Measurements from ENCODE around the gene ADCY5.
"Not testable (repeated sequence)": the region's sequence is repeated elsewhere in the genome, so short reads cannot be mapped to it uniquely, and the experiment has no call there.

The ADCY5 gene

DNA sequence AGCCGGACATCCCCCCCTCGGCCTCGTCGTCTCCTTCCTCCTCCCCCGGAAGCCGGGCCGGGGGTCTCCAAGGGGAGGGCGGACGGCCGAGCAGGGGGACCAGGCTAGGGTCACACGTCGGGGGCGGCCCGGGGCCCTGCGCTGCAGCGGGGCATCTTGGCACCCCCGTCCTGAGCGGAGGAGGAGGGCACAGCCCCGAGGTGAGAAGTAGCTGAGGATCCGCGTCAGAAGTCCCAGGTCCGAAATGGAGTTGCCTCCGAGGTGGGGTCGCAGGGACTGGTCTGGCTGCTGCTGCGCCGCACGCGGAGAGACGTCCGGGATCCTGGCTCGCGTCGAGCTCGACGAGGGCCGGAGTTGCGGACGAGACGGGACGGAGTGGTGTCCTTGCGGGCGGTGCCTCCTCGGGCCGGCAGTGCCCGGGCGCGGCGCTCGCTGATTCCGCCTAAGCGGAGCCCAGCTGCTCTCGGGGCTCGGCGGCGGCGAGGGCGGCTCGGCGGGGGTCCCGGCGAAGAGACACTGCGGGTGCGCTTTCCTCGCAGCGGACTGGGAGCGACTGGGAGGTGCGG lies at the start of gene ADCY5:
Gene ADCY5 (minus strand): TSS at position 555 of the 566 bp plus-strand sequence. CDS start 545 bp downstream, at position 10.
- no peak for DNase-seq (ENCODE audit: low read depth)

DNA sequence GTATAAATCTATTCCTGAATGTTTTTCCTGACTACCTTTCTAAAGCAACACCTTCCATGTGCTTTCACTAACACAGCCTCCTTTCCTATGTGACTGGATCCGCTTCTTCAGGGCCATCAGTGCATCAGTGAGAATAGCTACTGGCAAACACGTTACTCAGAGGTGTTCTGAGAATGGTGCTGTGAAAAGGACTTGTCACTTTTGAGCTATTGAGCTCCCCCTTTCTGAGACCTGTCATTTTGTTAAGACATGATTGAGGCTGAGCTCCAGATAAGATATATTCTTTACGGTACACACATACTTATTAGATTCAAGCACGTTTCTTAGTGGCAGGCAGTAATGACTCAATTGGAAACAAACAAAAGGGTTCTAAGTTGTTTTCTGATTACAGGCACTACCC lies 45.0 kb upstream of the ADCY5 start:
- DNase-seq (ENCODE audit: low read depth), result no peak

DNA sequence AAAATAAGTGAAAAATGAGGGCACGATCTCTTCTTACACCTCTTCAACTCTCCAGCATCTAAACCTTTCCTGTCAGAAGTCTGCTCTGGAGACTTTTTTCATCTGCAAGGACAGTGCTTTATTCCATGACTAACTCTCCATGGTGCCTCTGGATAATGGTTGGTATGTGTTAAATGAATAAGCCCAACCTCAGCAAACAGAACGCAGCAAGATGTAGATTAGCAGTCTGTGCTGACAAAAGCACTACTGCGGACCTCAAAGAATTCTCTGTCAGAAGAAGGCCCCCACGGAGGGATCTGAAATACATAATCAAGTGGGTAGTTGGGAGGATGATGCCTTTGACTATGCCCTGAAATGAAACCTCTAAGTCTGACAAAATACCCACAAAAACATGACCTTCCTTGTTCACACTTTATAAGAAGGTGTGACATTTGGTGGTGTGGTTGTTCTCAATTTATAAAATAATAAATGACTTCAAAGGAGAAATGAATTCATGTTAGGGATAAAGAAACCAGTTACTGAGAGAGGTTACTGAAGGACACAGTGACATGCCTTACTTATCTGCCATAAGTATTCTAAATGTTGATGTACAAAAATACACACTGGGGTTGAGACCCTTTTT lies 43.2 kb upstream of the ADCY5 start:
- no peak for DNase-seq (ENCODE audit: low read depth)

DNA sequence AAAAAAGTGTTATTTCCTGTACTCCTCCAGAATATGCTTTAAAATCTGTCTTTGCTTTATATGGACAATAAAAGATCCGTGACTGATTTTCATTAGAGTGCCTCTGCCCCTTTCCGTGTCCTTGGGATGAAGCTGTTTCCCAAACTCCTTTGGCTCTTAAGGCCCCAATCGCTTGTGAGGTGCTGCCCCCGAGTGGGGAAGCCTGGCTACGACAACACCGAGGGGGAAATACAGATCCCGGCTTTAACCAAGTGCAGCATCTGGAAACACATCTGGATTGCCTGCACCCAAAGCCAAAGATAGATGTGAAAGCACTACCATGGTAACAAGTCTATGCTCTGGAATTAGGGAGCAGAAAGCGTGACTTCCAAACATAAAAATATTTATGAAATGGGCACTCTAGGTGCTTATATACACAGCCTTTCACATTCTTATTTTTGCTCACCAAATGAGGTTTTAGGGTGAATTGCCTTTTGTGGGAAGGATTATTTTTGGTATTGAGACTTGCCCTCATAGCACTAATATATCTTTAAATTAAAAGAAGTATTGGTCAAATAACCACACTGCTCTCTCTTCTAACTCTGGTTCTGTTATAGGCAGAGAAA lies 40.6 kb upstream of the ADCY5 start:
- DNase-seq (ENCODE audit: low read depth), result peak; percentile 10

DNA sequence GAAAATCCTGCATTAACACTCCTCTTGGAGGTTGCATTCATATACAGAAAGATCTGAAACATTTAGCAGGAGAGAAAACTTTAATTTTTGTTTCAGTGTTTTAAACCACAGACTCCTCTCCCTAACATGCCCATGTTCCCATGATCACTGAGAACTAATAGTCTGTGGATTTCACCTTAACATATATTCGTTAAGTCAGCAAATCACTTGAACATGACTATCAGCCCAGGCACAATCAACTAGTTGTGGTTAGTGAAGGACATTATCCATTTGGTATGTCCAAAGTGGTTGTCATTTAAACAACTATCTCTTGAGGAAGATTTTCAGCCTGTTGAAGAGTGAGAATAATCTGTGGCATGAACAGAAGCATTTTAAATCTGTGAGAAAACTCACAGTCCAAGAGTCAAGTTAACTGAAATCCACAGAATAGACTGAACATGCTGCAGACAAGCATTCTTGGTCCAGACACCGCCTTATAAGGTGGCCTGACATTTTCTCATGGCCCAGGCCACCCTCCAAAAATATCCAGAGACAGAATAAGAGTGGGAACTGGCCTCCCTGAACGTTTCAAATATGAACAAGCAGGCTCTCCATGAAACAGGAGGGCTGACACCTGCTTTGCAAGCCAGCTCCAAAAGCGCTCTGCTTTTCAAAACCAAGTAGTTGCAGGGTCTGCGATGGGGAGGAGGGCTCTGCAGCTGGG lies 39.9 kb upstream of the ADCY5 start:
- DNase-seq (ENCODE audit: low read depth), result no peak

DNA sequence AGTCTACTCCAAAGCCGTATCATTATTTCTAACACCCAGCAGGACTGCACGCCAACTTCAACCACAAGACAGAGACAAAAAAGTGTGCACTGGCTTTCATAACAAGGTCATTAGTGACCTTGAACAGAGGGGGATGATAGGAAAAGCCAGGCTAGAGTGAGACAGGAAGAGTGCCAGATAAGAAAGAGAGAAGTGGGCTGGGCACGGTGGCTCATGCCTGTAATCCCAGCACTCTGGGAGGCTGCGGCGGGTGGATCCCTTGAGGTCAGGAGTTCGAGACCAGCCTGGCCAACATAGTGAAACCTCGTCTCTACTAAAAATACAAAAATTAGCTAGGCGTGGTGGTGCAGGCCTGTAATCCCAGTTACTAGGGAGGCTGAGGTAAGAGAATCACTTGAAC lies 38.2 kb upstream of the ADCY5 start:
- DNase-seq (ENCODE audit: low read depth), result not testable (repeated sequence)

DNA sequence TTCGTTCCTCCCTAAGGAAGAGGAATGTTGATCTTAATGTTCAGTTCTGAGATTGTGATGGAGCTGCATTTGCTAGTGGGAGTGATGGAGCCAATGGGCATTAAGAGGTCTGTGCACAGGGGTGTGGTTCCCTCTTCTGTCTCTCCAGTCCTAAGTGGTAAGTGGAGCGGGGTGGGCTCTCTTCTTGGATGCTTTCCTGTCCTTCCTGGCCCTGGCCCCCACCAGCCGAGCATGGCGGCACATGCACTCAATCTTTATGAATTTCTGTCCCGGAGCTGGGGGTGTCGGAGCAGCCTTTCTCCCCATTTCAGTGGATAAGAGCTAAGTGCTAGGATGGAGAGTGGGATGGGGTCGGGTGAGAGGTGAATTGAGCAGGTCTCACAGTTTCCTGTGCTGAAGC lies 37.6 kb upstream of the ADCY5 start:
- DNase-seq (ENCODE audit: low read depth), result no peak

DNA sequence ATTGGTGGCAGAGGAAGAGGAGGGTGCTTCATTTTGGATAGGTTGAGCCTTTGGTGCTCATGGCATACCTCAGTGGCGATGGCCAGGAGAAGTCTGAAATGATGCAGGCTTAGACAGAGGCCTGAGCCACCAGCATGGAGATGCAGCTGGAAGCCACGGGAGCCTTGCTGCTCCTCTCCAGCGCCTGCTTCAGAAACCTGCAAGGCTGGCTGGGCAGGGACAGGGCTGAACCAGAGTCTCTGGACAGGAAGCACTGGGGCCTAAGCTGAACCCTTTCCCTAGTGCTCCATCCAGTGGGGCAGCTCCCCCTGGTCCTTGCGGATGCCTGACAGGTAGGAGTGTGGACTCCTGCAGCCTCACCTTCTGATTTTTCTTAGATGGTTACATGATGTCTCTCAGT lies 36.7 kb upstream of the ADCY5 start:
- no peak for DNase-seq (ENCODE audit: low read depth)

DNA sequence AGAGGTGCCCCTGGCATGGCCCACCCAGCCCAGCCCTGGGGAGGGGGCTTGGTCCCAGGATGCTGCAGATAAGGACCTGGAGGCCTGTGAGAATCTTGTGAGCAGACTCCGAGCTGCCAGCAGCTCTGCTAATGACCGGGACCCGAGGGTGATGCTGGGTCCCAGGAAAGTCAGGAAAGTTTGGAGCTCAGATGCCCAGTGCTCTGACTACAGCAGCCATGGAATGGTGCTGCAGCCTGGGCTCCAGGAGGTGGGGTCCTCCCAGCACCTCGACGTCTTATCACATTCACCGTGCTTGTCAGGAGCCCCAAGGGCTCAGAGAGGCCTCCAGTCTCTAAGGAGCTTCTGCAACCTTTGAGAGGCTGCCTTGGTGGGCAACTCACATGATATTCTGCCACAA lies 34.3 kb upstream of the ADCY5 start:
- no peak for DNase-seq (ENCODE audit: low read depth)

DNA sequence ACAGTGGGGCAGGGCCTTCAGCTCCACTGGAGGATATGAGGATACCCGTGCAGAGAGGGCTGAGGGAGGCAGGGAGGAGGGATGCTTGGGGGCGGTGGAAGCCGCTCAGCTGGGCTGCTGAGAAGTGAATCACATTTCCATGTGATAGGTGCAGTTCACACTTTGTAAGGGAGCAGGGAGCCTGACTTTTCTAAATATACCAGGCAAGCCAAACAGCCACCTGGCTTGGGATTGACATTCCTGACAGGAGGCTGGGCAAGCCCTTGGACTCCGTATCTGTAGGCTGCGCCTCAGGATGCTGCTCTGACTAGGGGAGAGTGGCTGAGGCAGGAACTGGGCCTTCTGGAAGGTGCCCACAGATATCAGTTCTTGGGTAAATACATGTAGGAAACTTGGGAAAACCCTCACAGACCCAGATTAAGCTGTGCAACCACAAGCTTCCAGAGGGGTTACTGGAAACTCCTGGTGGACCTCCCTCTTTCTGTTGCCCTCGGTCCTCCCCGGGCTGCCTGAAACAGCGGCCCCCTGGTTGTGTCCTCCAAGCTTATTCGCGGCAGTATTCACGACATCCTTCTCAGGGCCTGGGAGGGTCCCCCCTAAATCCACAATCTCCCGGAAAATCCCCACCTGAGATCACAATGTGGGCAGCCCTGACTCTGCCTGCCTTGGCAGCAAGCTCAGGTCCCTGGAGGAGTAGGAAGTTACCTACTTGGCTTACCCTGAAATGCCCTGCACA lies 33.0 kb upstream of the ADCY5 start:
- DNase-seq (ENCODE audit: low read depth), result no peak

DNA sequence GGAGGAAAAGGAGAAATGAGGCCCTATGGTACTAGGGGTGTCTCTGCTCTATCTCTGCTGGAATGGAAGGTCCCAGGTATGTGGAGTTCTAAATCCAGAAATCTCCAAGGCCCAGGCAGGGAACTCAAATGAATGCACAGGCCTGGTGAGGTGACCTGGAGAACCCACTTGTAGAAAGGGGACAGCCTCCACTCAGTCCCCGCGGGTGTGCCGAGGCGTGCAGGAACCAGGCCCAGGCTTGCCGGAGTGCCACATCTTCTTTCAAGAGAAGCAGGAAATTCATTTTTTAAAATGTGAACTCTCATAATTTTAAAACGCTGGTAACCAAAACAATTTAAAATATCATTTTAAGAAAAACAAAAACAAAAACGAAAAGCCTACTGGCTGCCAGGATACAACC lies 32.2 kb upstream of the ADCY5 start:
- no peak for DNase-seq (ENCODE audit: low read depth)

DNA sequence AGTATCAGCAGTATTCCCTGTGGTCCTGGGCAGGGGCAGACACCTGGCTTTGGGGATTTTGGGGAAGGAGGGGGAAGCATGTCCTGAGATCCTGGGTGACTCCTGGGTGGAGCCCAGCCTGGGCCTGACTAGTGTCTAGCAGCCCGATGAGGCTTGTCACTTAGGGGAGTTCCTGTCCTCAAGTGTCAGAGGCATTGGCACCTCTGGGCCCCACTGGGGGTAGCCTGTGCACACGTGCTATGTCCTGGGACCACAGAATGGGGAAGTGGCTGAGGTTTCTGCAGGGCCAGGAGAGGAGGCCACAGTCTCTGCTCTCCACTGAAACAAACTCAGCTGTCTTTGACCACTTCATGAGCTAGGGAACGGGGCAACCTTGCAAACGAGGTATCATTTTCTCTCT lies 31.5 kb upstream of the ADCY5 start:
- DNase-seq (ENCODE audit: low read depth), result no peak

DNA sequence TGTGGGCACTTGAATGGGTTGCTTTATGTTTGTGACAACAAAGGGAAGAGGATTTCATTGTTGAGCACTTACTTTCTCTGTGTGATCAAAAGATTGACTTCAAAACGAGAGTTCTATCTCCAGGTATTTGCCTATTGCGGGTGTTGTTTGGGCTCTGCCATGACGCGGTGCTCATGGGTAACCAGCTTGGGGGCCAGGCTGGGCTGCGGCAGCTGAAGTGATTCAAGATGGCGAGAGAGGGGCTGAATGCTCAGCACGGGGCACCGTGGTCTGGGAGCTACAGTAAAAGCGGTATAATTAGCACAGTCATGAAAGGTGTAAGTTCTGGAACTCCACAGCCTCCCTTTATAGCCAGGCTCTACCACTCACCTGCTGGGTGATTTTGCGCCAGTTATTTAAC lies 31.0 kb upstream of the ADCY5 start:
- DNase-seq (ENCODE audit: low read depth), result no peak

DNA sequence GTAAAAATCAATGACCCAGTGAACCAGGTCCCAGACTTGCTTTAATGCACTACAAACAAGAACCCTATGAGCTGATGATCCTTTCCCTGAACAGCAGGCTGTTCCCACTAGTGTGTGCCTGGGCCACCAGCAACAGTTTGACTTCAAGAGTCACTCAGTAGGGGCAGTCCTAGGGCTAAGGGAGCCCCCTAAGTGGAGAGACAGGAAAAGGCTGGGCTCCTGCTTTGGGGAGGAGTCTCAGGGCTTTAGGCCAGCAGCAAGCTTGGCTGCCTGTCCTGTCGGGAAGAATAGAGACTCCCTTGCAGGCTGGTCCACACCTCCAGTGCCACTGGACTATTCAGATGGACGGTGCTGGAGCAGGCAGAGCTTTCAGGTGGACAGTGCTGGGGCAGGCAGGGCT lies 29.4 kb upstream of the ADCY5 start:
- DNase-seq (ENCODE audit: low read depth), result no peak

DNA sequence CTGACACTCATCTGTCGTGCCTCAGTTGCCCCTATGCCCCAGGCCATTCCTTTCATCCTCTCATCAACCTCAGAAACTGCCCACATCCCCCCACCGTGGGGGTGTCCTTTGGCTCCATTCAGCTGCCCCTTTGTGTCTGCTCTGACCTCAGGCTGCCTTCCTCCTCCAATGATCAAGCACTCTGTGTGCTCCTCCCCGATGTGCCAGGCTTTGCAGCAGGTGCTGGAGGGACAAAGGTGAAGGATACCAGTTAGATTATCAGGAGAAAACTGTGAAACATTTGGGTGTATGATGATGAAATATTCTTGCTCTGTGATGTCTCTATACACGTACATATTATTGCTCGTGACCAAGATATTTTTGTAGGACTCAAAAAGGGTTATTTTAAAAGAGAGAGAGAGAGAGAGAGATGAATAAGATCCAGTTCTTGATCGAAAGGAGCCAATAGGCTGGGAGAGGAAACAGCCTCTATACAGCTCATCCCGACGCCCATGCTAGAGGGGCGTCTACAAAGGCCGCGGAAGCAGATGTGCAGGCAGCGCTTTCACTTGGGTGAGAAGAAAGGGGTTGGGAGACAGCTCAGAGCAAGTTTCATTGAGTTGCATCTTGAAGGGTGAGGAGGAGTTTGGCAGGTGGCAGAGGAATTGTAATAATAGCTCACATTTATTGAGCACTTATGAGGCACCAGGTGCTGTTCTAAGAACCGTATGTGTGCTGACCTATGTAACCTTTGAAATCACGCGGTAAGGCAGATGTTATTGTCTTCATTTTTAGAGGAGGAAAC lies 28.3 kb upstream of the ADCY5 start:
- DNase-seq (ENCODE audit: low read depth), result no peak

DNA sequence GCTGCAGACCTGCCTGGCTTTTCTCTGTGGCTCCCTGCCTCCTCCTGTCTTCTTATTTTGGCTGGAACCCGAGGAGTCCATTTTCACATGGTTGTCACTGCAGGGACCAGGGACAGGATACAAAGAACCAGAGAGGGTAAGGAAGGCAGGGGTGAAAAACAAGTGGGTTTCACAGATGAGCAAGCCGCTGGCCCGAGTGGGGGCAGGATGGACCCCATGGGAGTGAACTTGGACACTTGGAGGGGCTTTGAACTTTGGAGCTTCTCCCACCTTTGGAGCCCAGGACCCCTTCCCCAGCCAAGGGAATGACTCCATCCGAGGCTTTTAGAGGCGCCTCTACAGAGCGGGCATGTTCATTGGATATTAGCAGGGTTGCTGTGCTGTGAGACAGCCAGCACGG lies 26.9 kb upstream of the ADCY5 start:
- DNase-seq (ENCODE audit: low read depth), result no peak

DNA sequence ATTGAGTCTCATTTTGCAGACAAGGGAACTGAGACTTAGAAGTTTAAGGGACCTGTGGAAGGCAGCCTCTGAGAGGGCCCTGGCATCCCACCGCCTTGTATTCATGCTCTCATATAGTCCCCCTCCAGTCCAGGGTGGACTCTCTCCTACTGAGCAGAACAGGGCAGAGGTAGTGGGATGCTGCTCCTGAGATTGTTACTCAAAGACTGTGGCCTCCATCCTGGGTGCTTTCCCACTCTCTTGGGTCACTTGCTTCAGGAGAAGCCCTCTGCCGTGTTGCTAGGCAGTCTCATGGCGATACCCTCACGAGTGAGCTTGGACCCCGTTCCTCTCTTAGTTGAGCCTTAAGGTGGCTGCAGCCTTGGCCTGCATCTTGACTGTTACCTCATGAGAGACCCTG lies 22.2 kb upstream of the ADCY5 start:
- DNase-seq (ENCODE audit: low read depth), result no peak

DNA sequence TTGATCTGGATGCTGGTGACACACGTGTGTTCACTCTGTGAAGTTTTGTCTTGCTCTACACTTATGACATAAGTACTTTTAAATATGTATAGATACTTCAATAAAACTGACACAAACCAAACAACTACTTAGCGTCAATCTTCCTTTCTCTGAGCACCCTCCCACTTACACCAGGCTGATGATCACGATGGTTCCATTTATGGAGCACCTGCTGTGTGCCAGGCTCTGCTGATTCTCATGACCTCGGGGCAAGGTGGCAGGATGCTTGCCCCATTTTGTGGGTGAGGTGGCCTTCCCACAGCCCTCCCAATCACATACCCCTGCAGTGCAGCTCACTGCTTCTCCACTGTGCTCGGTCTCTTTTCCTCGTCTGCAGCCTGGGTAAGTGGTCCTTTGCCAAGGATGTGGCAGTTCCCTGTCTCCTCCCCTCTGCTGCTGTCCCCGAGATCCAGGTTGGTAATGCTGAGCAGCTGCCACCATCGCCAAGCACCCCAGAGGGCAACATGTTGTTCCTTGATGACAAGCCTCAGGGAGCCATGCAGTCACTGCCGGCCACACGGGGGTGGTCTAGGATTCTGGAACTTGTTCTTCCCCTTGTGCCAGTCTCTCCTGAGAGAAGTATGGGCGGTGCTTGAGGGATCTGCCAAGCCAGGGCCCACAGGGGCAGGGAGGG lies 20.6 kb upstream of the ADCY5 start:
- DNase-seq (ENCODE audit: low read depth), result no peak

DNA sequence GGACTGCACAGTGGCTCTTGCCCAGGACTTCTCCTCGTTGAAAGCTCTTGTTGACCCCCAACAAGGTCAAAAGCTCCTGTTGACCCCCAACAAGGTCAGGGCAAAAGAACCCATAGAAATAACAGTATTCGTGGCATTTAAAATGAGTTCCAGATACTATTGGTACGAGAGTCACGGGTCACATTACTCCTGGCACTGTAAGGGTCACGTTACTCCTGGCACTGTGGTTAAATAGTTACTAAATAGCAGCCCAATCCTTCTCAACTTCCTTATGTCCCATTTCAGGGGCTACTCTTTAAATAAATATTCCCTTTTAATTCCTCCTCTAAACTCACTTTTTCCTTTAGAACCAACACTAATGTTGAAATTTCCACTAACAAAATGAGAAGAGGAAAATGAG lies 18.2 kb upstream of the ADCY5 start:
- no peak for DNase-seq (ENCODE audit: low read depth)

DNA sequence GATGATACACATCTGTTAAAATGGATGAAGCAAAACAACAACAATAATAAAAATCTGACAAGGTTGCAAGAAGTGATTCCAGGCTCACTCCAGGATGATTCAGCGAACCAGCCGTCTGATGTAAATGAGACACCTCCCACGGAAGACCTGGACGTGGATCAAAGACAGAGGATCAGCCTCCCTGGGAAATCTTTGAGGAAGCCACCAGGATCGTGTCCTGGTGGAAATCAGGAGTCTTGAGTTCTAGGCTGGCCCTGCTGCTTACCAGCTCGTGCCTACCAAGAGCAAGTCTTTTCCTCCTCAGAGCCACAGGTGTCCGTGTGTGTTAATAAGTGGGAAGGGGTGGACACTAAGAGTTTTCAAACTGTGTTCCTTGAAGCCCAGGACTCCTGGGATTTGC lies 15.3 kb upstream of the ADCY5 start:
- no peak for DNase-seq (ENCODE audit: low read depth)

DNA sequence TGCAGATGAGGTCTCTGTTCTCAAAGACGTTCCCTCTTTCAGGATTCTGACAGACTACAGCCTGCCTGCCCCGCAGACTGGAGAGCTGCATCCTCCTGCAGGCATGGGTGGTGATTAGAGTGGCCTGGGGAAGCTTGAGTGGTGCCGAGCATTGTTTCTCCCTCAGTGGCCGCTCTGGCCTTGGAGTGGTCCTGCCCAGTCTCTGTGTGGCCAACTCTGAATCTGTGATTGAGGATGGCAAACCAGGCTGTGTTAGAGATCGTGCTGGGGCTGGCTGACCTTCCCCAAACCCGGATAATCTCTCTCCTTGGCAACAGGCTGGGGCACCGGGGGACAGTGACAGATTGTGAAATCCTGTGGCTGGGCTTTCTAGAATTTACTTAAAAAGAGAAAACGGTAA lies 11.0 kb upstream of the ADCY5 start:
- DNase-seq (ENCODE audit: low read depth), result no peak

All from activated gamma-delta T cell treated with anti-CD3 and anti-CD28 coated beads, Interleukin-2, amount 50 U/mL, for 16 hours (primary cell).